Esophagus squamous epithelium (tissue), 4 donors: ENCODE results near the gene NFIB.

Experiments
- POLR2A ChIP-seq, 4 donors: fragments of 450-650 bp; IDR thresholded peaks; one replicate each; pipeline ENCODE4 v1.6.1; 2017; ENCODE audit warnings: antibody characterized with exemption in 4 of 4, mild to moderate bottlenecking in 4 of 4, moderate library complexity in 3 of 4
- TF ChIP-seq, protein P1 (sequence below), 6 experiments: fragments of 450-650 bp in 4 of 6; fragments of 200-600 bp in 2 of 6; sonication (generic) in 2 of 6; IDR thresholded peaks; one replicate each; pipeline ENCODE4 v1.5.1; 2016 to 2019; ENCODE audit warnings: antibody characterized with exemption in 6 of 6, mild to moderate bottlenecking in 4 of 6, moderate library complexity in 4 of 6

DNA sequence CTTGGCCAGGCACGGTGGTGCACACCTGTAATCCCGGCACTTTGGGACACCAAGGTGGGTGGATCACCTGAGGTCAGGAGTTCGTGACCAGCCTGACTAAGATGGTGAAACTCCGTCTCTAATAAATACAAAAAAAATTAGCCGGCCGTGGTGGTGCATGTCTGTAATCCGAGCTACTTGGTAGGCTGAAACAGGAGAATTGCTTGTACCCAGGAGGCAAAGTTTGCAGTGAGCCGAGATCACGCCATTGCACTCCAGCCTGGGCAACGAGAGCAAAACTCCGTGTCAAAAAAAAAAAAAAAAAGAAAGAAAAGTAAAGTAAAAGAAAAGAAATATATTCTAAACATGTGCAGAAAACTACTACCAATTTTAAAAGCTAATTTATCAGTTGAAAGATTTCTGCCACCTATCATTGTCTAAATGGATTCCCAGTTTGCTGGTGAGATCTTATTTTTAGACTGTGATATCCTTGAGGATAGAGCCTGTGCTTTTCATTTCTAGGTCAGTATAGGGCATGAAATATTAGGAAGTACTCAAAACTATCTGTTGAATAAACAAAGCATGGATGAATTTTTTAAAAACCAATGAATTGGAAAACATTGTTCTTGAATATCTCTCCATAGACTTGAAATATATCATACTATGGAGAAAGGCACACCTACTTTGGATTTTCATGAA is 86.9 kb downstream of the NFIB start:
- TF ChIP-seq, protein P1, sequence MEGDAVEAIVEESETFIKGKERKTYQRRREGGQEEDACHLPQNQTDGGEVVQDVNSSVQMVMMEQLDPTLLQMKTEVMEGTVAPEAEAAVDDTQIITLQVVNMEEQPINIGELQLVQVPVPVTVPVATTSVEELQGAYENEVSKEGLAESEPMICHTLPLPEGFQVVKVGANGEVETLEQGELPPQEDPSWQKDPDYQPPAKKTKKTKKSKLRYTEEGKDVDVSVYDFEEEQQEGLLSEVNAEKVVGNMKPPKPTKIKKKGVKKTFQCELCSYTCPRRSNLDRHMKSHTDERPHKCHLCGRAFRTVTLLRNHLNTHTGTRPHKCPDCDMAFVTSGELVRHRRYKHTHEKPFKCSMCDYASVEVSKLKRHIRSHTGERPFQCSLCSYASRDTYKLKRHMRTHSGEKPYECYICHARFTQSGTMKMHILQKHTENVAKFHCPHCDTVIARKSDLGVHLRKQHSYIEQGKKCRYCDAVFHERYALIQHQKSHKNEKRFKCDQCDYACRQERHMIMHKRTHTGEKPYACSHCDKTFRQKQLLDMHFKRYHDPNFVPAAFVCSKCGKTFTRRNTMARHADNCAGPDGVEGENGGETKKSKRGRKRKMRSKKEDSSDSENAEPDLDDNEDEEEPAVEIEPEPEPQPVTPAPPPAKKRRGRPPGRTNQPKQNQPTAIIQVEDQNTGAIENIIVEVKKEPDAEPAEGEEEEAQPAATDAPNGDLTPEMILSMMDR (IDR thresholded peaks at IDR 0.05): no peak
- no peak for TF ChIP-seq POLR2A (IDR thresholded peaks at IDR 0.05)
